ENCODE results near the gene PLCB4.

Gene PLCB4

GRCh38 chr20:9230406-9230805, 161.5 kb downstream of the PLCB4 start:
- DNase-seq: no peak

GRCh38 chr20:9233804-9234203, 164.9 kb downstream of the PLCB4 start:
- no peak for DNase-seq

GRCh38 chr20:9235518-9235917, 166.6 kb downstream of the PLCB4 start:
- DNase-seq: no peak

- DNase-seq: no peak
Measured at GRCh38 chr20:9236458-9236857, 167.6 kb downstream of the PLCB4 start.

- DNase-seq: no peak
Measured at GRCh38 chr20:9241232-9241692, 172.4 kb downstream of the PLCB4 start.

- DNase-seq: no peak
Measured at GRCh38 chr20:9241721-9242427, 173.0 kb downstream of the PLCB4 start.

- DNase-seq: no peak
Measured at GRCh38 chr20:9243986-9244385, 175.1 kb downstream of the PLCB4 start.

- DNase-seq: no peak
Measured at GRCh38 chr20:9244811-9245210, 175.9 kb downstream of the PLCB4 start.

GRCh38 chr20:9246731-9247130, 177.8 kb downstream of the PLCB4 start:
- no peak for DNase-seq

- DNase-seq: no peak
Measured at GRCh38 chr20:9250511-9250910, 181.6 kb downstream of the PLCB4 start.

GRCh38 chr20:9253006-9253539, 184.2 kb downstream of the PLCB4 start:
- DNase-seq: no peak

- no peak for DNase-seq
Measured at GRCh38 chr20:9255171-9255570, 186.3 kb downstream of the PLCB4 start.

- DNase-seq: no peak
Measured at GRCh38 chr20:9256393-9256792, 187.5 kb downstream of the PLCB4 start.

- no peak for DNase-seq
Measured at GRCh38 chr20:9258901-9259300, 190.0 kb downstream of the PLCB4 start.

GRCh38 chr20:9260027-9260426, 191.1 kb downstream of the PLCB4 start:
- no peak for DNase-seq

- DNase-seq: no peak
Measured at GRCh38 chr20:9261781-9262180, 192.9 kb downstream of the PLCB4 start.

GRCh38 chr20:9262653-9263194, 193.8 kb downstream of the PLCB4 start:
- no peak for DNase-seq

- no peak for DNase-seq
Measured at GRCh38 chr20:9269280-9269971, 200.5 kb downstream of the PLCB4 start.

- DNase-seq: no peak
Measured at GRCh38 chr20:9270831-9271230, 201.9 kb downstream of the PLCB4 start.

GRCh38 chr20:9276966-9277468, 208.1 kb downstream of the PLCB4 start:
- DNase-seq: no peak

GRCh38 chr20:9279918-9280401, 211.1 kb downstream of the PLCB4 start:
- DNase-seq: no peak

GRCh38 chr20:9280666-9281065, 211.8 kb downstream of the PLCB4 start:
- DNase-seq: no peak

- DNase-seq: no peak
Measured at GRCh38 chr20:9281803-9282202, 212.9 kb downstream of the PLCB4 start.

- no peak for DNase-seq
Measured at GRCh38 chr20:9285617-9286016, 216.7 kb downstream of the PLCB4 start.

Measured in NCI-H1092 (cell line).